Measurements from ENCODE around the gene YTHDF1. TPM values are rescaled to one million over a fixed set of nuclear protein-coding genes. Genes with fewer than 3 reads are reported as not detected.

Gene YTHDF1
- total and polyA plus RNA-seq, 2 donors (not counting 1 experiment from before 2014, with no cell fraction given) = 25.3 to 40.5 TPM

DNA sequence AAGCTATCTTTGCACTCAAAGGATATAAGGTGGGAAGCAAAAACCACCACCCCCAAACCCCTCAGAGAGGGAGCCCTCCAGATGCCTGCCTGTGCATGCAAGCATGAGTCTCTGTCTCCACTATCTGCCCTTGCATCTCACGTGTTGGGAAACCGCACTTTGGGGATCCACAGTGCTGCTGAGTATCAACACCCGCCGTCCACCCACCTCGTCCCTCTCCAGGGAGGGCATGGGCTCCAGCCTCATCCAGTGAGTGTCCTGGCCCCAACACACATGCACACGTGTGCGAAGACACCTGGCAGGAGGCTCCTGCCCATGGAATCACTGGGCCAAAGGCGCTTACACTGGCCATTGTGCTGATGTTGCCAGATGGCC is 3.5 kb upstream of the YTHDF1 start:
- no peak for TF ChIP-seq EZH2 (IDR thresholded peaks at IDR 0.05; ENCODE audit: borderline replicate concordance, insufficient read depth, low read depth, low read length, poor library complexity, severe bottlenecking)
- TF ChIP-seq, protein P1, sequence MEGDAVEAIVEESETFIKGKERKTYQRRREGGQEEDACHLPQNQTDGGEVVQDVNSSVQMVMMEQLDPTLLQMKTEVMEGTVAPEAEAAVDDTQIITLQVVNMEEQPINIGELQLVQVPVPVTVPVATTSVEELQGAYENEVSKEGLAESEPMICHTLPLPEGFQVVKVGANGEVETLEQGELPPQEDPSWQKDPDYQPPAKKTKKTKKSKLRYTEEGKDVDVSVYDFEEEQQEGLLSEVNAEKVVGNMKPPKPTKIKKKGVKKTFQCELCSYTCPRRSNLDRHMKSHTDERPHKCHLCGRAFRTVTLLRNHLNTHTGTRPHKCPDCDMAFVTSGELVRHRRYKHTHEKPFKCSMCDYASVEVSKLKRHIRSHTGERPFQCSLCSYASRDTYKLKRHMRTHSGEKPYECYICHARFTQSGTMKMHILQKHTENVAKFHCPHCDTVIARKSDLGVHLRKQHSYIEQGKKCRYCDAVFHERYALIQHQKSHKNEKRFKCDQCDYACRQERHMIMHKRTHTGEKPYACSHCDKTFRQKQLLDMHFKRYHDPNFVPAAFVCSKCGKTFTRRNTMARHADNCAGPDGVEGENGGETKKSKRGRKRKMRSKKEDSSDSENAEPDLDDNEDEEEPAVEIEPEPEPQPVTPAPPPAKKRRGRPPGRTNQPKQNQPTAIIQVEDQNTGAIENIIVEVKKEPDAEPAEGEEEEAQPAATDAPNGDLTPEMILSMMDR (IDR thresholded peaks at IDR 0.05) = no peak
- ChIA-PET POLR2A (no interaction called here), CTCF (no interaction called here)
- 83% methylated on average over 8 of the region's 8 CpGs for WGBS (ENCODE audit: insufficient coverage)
- Histone ChIP-seq H3K36me3 (replicated peaks in 1 of 2; ENCODE audit: control extremely low read depth in 1 of 2, control insufficient read depth in 1 of 2, extremely low read depth in 1 of 2, insufficient read depth in 2 of 2, low read length in 1 of 2) (peaks cover 0 to 2% of the 10 kb centered on the region in 2 experiments), H3K9me3 (ENCODE audit: control extremely low read depth in 1 of 3, control insufficient read depth in 2 of 3, insufficient read depth in 1 of 3, low read length in 2 of 3) (no peaks in the 10 kb centered on the region), H3K27me3 (replicated peaks in 1 of 4; ENCODE audit: control extremely low read depth in 1 of 4, control insufficient read depth in 3 of 4, insufficient read depth in 4 of 4, low read length in 3 of 4) (peaks cover 0 to 7% (median 0%) of the 10 kb centered on the region in 4 experiments), H2AFZ (ENCODE audit: insufficient read depth, low read depth, low read length, poor library complexity, severe bottlenecking) (no peak overlapping the region), H3K27ac (ENCODE audit: low read length in 2 of 2) (no peak overlapping the region), H3K4me3 (ENCODE audit: control extremely low read depth in 1 of 5, extremely low read depth in 1 of 5, insufficient read depth in 1 of 5, low read depth in 2 of 5, low read length in 4 of 5) (no peak overlapping the region), H3K79me2 (ENCODE audit: control insufficient read depth, insufficient read depth, low read length) (peaks cover 17% of the 10 kb centered on the region), H3K4me2 (replicated peaks; ENCODE audit: low read depth, low read length, poor library complexity, severe bottlenecking) (no peak overlapping the region), H3K9ac (ENCODE audit: low read length) (no peak overlapping the region), H3K4me1 (ENCODE audit: control insufficient read depth in 2 of 2, insufficient read depth in 2 of 2, low read length in 2 of 2) (peaks cover 16 to 19% of the 10 kb centered on the region in 2 donors), H4K20me1 (ENCODE audit: control insufficient read depth, insufficient read depth, low read length, poor library complexity, severe bottlenecking) (peaks cover 11% of the 10 kb centered on the region)
- no peak overlapping the region for H3K27ac Mint-ChIP-seq
- ATAC-seq (ENCODE audit: low read depth) (no peak), DNase-seq (no peak)
- no peaks in the 10 kb centered on the region for H3K9me3 Mint-ChIP-seq (ENCODE audit: insufficient read depth)
- H3K27me3 Mint-ChIP-seq = peaks cover 8% of the 10 kb centered on the region
- peaks cover 17% of the 10 kb centered on the region for H3K4me1 Mint-ChIP-seq
- H3K4me3 Mint-ChIP-seq = no peak overlapping the region
- intact Hi-C loops (cut with micrococcal nuclease) = loop anchor here (5.0 kb wide), 1 partner anchor 292 kb away; the partner anchor contains the start of gene DIDO1

DNA sequence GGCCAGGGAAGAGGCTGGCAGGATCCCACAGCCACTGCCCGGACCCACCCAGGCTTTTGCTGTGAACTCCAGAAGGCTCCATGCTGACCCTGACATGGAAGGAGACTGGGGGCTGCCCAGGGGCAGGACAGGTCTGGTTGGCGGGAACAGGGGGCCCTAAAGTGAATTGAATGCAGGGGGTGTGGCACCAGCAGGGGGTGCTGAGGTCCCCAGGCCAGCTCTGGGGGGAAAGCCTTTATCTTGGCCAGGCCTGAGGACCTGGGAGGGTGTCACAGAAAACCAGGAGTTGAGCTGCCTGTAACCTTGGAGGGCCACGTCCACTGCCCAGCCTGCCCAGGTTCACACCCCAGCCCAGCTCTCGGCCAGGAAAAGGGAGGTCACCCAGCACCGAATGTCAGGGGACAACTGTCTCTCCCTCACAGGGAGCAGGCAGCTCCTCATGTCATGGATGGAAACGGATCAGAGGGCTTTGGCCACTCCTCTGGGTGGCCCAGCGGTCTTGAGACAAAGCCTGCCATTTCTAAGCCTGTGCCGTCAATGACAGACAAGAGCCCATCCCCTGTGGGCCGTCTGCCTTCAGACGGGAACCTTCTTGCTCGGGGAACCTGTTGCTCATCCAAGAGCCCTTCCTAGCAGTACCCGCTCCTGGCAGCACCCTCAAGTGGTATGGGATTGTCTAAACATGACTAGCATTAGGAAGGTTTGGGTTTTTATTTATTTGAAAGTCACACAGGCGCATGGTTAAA is 2.9 kb upstream of the YTHDF1 start:
- H3K4me3 Mint-ChIP-seq = no peak overlapping the region
- H3K27me3 ChIP-seq (replicated peaks in 1 of 4; ENCODE audit: control extremely low read depth in 1 of 4, control insufficient read depth in 3 of 4, insufficient read depth in 4 of 4, low read length in 3 of 4) = peaks cover 0 to 7% (median 0%) of the 10 kb centered on the region in 4 experiments
- WGBS (ENCODE audit: insufficient coverage) = 93% methylated on average over 8 of the region's 13 CpGs
- DNase-seq (no peak), ATAC-seq (ENCODE audit: low read depth) (no peak)
- intact Hi-C loops (cut with micrococcal nuclease) = loop anchor here (5.0 kb wide), 1 partner anchor 292 kb away; the partner anchor contains the start of gene DIDO1
- no peaks in the 10 kb centered on the region for H3K9me3 ChIP-seq (ENCODE audit: control extremely low read depth in 1 of 3, control insufficient read depth in 2 of 3, insufficient read depth in 1 of 3, low read length in 2 of 3)
- H4K20me1 ChIP-seq (ENCODE audit: control insufficient read depth, insufficient read depth, low read length, poor library complexity, severe bottlenecking) = peaks cover 11% of the 10 kb centered on the region
- no peak overlapping the region for H3K27ac ChIP-seq (ENCODE audit: low read length in 2 of 2)
- H3K36me3 ChIP-seq (replicated peaks in 1 of 2; ENCODE audit: control extremely low read depth in 1 of 2, control insufficient read depth in 1 of 2, extremely low read depth in 1 of 2, insufficient read depth in 2 of 2, low read length in 1 of 2) = peaks cover 0 to 7% of the 10 kb centered on the region in 2 experiments
- H3K4me2 ChIP-seq (replicated peaks; ENCODE audit: low read depth, low read length, poor library complexity, severe bottlenecking) = no peak overlapping the region
- H3K4me1 Mint-ChIP-seq = peaks cover 21% of the 10 kb centered on the region
- ChIA-PET CTCF (interaction anchor here (0.9 kb wide), 1 partner anchor 72 kb away, joined by 3 read pairs; no protein-coding TSS in a partner anchor), POLR2A (no interaction called here)
- no peak overlapping the region for H2AFZ ChIP-seq (ENCODE audit: insufficient read depth, low read depth, low read length, poor library complexity, severe bottlenecking)
- H3K9ac ChIP-seq (ENCODE audit: low read length) = no peak overlapping the region
- H3K4me1 ChIP-seq (ENCODE audit: control insufficient read depth in 2 of 2, insufficient read depth in 2 of 2, low read length in 2 of 2) = peaks cover 16 to 23% of the 10 kb centered on the region in 2 donors
- TF ChIP-seq, protein P1 (IDR thresholded peaks at IDR 0.05) = no peak
- no peak for TF ChIP-seq EZH2 (IDR thresholded peaks at IDR 0.05; ENCODE audit: borderline replicate concordance, insufficient read depth, low read depth, low read length, poor library complexity, severe bottlenecking)
- H3K27me3 Mint-ChIP-seq = peaks cover 8% of the 10 kb centered on the region
- H3K79me2 ChIP-seq (ENCODE audit: control insufficient read depth, insufficient read depth, low read length) = peaks cover 23% of the 10 kb centered on the region
- H3K9me3 Mint-ChIP-seq (ENCODE audit: insufficient read depth) = no peaks in the 10 kb centered on the region
- H3K4me3 ChIP-seq (ENCODE audit: control extremely low read depth in 1 of 5, extremely low read depth in 1 of 5, insufficient read depth in 1 of 5, low read depth in 2 of 5, low read length in 4 of 5) = no peak overlapping the region
- H3K27ac Mint-ChIP-seq = no peak overlapping the region
